NT2/D1 (cell line): ENCODE data around the gene PACS1.

Experiments used
- SUZ12 ChIP-seq: IDR thresholded peaks from 2 replicates; pipeline ENCODE4 v1.6.1; 2011; ENCODE audit not compliant: insufficient read length, insufficient read depth; ENCODE audit errors: extremely low read depth
- YY1 ChIP-seq: IDR thresholded peaks from 2 replicates; pipeline ENCODE4 v1.6.1; 2011; ENCODE audit not compliant: insufficient read length, insufficient read depth
- ZNF274 ChIP-seq: IDR thresholded peaks from 2 replicates; pipeline ENCODE4 v1.6.1; 2011; ENCODE audit warnings: mild to moderate bottlenecking, low read depth, low read length

DNA sequence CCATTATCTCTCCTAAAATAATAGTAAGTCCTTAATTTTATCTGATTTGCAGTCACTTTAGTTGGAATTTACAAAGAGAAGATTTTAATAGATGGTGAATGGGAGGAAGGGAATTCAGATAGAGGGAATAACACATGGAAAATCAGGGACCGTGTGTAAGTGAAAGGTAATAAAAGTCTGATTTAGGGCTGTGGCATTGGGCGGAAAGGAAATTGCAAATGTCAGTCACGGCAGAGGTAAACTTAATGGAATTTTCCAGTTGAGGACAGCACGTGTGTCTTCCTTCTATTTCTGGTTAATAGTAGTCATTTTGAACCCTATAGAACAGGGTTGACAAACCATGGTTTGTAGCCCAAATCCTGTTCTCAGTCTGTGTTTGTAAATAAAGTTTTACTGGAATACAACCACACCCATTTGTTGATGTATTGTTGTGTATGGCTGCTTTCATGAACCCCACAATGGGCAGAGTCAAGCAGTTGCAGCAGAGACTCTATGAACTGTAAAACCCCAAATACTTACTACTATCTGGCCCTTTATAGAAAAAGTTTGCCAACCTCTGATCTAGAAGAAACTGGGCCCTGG lies 34.1 kb downstream of the PACS1 start:
- TF ChIP-seq SUZ12, result no peak
- TF ChIP-seq ZNF274, result no peak
- TF ChIP-seq YY1, result no peak
